Endothelial cell of umbilical vein (primary cell): ENCODE results near the gene COLQ. TPM values are rescaled to one million over a fixed set of nuclear protein-coding genes. Genes with fewer than 3 reads are reported as not detected.

Experiments
- BruUV-seq: library from RNA; stranded (reverse); fragments of 400-500 nt; replicated peaks from 2 replicates; lab custom pipeline; 2021; lab: Mats Ljungman, UMichigan
- CTCF ChIA-PET: fragments of 300-600, 350-600 bp; sonication (Branson Sonifier 250); formaldehyde crosslinking; loops from one replicate; lab custom pipeline; 2021; ENCODE audit warnings: antibody characterized with exemption, inconsistent platforms; lab: Charles Lee
- POLR2A ChIA-PET: fragments of 300-600, 350-600 bp; sonication (Branson Sonifier 250); formaldehyde crosslinking; loops from one replicate; lab custom pipeline; 2021; ENCODE audit warnings: antibody characterized with exemption, inconsistent platforms; lab: Charles Lee
- DNase-seq: peaks from one replicate; pipeline ENCODE4 v3.0.0-alpha.2; 2011; ENCODE audit warnings: low read depth, low spot score
- FAIRE-seq: peaks from 2 replicates; lab custom pipeline; 2011; peaks lifted over from hg19 to GRCh38; lab: Jason Lieb, UNC
- H2AFZ ChIP-seq: 2 replicates; pipeline ENCODE4 v1.6.0; 2012; ENCODE audit warnings: low read depth, low read length, control low read depth, inconsistent platforms
- H3K27ac ChIP-seq: 2 replicates; pipeline ENCODE4 v1.5.1; 2011; ENCODE audit warnings: low read depth, mild to moderate bottlenecking, control low read depth, low read length, moderate library complexity; ENCODE audit not compliant: insufficient read depth
- H3K27me3 ChIP-seq, 2 experiments: 2 replicates each; pipeline versions ENCODE4 v1.6.0 to v1.6.1; 2011; ENCODE audit warnings: low read length in 2 of 2, mixed read lengths in 1 of 2; ENCODE audit not compliant: control insufficient read depth in 2 of 2, insufficient read depth in 2 of 2
- H3K36me3 ChIP-seq, 2 experiments: 2 replicates in 1 of 2; 3 replicates in 1 of 2; pipeline ENCODE4 v1.5.1; 2011; ENCODE audit warnings: low read length in 2 of 2, mild to moderate bottlenecking in 1 of 2, moderate library complexity in 1 of 2; ENCODE audit not compliant: control insufficient read depth in 2 of 2, insufficient read depth in 2 of 2; ENCODE audit errors: extremely low read depth in 1 of 2
- H3K4me1 ChIP-seq: 3 replicates; pipeline ENCODE4 v1.5.1; 2011; ENCODE audit warnings: mild to moderate bottlenecking, low read length; ENCODE audit not compliant: control insufficient read depth, insufficient read depth; ENCODE audit errors: extremely low read depth
- H3K4me2 ChIP-seq: 2 replicates; pipeline ENCODE4 v1.6.1; 2011; ENCODE audit warnings: low read length, control low read depth, mixed read lengths; ENCODE audit not compliant: insufficient read depth
- H3K4me3 ChIP-seq, 3 experiments: fragments of 200-600 bp in 1 of 3; sonication (generic), shearing (Covaris generic) in 1 of 3; replicated peaks in 1 of 3; 2 replicates each; pipeline ENCODE4 v1.5.1; 2011 to 2016; ENCODE audit warnings: control low read depth in 3 of 3, low read length in 3 of 3, mild to moderate bottlenecking in 2 of 3, inconsistent platforms in 1 of 3, low read depth in 1 of 3, moderate library complexity in 1 of 3; ENCODE audit not compliant: insufficient read depth in 1 of 3
- H3K79me2 ChIP-seq: 2 replicates; pipeline ENCODE4 v1.6.0; 2012; ENCODE audit warnings: low read length, inconsistent platforms; ENCODE audit not compliant: control insufficient read depth, insufficient read depth
- H3K9ac ChIP-seq: replicated peaks from 2 replicates; pipeline ENCODE3; 2011; ENCODE audit warnings: low read length, control low read depth; ENCODE audit not compliant: insufficient read depth; ENCODE audit errors: extremely low read depth
- H3K9me1 ChIP-seq: replicated peaks from 3 replicates; pipeline ENCODE4 v1.6.0; 2011; ENCODE audit warnings: mild to moderate bottlenecking, low read length; ENCODE audit not compliant: control insufficient read depth, insufficient read depth; ENCODE audit errors: extremely low read depth
- H3K9me3 ChIP-seq: replicated peaks from 2 replicates; pipeline ENCODE4 v1.5.1; 2012; ENCODE audit warnings: low read length, inconsistent platforms; ENCODE audit not compliant: control insufficient read depth, insufficient read depth
- H4K20me1 ChIP-seq: replicated peaks from 2 replicates; pipeline ENCODE3; 2011; ENCODE audit warnings: mild to moderate bottlenecking, low read length; ENCODE audit not compliant: control insufficient read depth, insufficient read depth; ENCODE audit errors: extremely low read depth
- EZH2 ChIP-seq: IDR thresholded peaks from 2 replicates; pipeline ENCODE4 v1.6.1; 2012; ENCODE audit warnings: borderline replicate concordance, low read depth, mild to moderate bottlenecking, moderate library complexity, low read length, inconsistent platforms; ENCODE audit not compliant: severe bottlenecking
- FOS ChIP-seq: IDR thresholded peaks from 2 replicates; pipeline ENCODE4 v1.6.1; 2011; ENCODE audit warnings: mild to moderate bottlenecking, low read length, moderate library complexity, borderline replicate concordance; ENCODE audit not compliant: insufficient read depth
- GATA2 ChIP-seq: IDR thresholded peaks from 2 replicates; pipeline ENCODE4 v1.7.0; 2011; ENCODE audit warnings: low read depth, mild to moderate bottlenecking, moderate library complexity, mixed read lengths, low read length; ENCODE audit not compliant: insufficient read length, insufficient read depth
- JUN ChIP-seq: IDR thresholded peaks from 2 replicates; pipeline ENCODE4 v1.6.1; 2011; ENCODE audit warnings: borderline replicate concordance, low read depth; ENCODE audit not compliant: insufficient read length, insufficient read depth
- MYC ChIP-seq: IDR thresholded peaks from one replicate; pipeline ENCODE4 v1.6.1; 2011; ENCODE audit warnings: mild to moderate bottlenecking, low read depth, low read length
- POLR2AphosphoS5 ChIP-seq: IDR thresholded peaks from 2 replicates; pipeline ENCODE4 v1.6.1; 2012; ENCODE audit warnings: low read depth, mild to moderate bottlenecking, control low read depth, low read length, moderate library complexity; ENCODE audit not compliant: insufficient read depth
- dilution Hi-C: fragments of 300-500 bp; cut with MboI; formaldehyde crosslinking; loops from one replicate; pipeline ENCODE4 v1.15.0; 2019; ENCODE audit warnings: low sequenced_read_pairs; ENCODE audit not compliant: extremely low pct_ligation_motif_present
- intact Hi-C: fragments of 100-400 bp; cut with micrococcal nuclease; formaldehyde crosslinking; loops from one replicate; pipeline ENCODE4 v1.10.0; 2022
- polyA plus RNA-seq, 4 experiments: library from polyadenylated mRNA; depleted of rRNA in 3 of 4; stranded (reverse) in 3 of 4; unstranded in 1 of 4; fragments of >200 nt; gene quantifications; 2 replicates each; pipeline versions ENCODE4 v1.2.1 to v1.2.3, GENCODE V29; 2011 to 2012; ENCODE audit warnings: missing spikeins in 1 of 4
- total RNA-seq: library from RNA; stranded (reverse); gene quantifications from 2 replicates; pipeline ENCODE4 v1.2.3, GENCODE V29; 2021
- TF ChIP-seq, protein P1 (sequence below), 2 donors: IDR thresholded peaks; 1 replicate in 1 of 2; 2 replicates in 1 of 2; pipeline ENCODE4 v1.5.1; 2011; ENCODE audit warnings: low read length in 2 of 2, mild to moderate bottlenecking in 2 of 2, moderate library complexity in 2 of 2, control low read depth in 1 of 2, inconsistent platforms in 1 of 2, low read depth in 1 of 2; ENCODE audit not compliant: insufficient read depth in 1 of 2; ENCODE audit errors: extremely low read depth in 1 of 2
- TF ChIP-seq, protein P2 (sequence below): IDR thresholded peaks from 2 replicates; pipeline ENCODE4 v1.6.1; 2011; ENCODE audit not compliant: insufficient read depth, insufficient read length

The COLQ gene
- total and polyA plus RNA-seq, 2 donors (not counting 3 experiments of a cell fraction or from before 2014, with no cell fraction given) = 2.0 to 2.3 TPM

GRCh38 chr3:15493436-15493835 is 28.1 kb downstream of the COLQ start:
- dilution Hi-C loops = no loop called here
- intact Hi-C loops = no loop called here
- Histone ChIP-seq H3K36me3 (no peaks in the 10 kb centered on the region), H3K4me3 (no peak overlapping the region), H3K9me1 (no peaks in the 10 kb centered on the region), H2AFZ (no peak overlapping the region), H3K79me2 (no peaks in the 10 kb centered on the region), H3K27ac (no peak overlapping the region), H3K9ac (no peak overlapping the region), H3K27me3 (peaks cover 3 to 5% of the 10 kb centered on the region in 2 experiments), H3K4me2 (no peak overlapping the region), H3K9me3 (no peaks in the 10 kb centered on the region), H3K4me1 (no peaks in the 10 kb centered on the region), H4K20me1 (no peaks in the 10 kb centered on the region)
- DNase-seq (no peak), FAIRE-seq (no peak)
- POLR2A ChIA-PET = no interaction called here
- no TSS peak for BruUV-seq
- TF ChIP-seq, protein P1, sequence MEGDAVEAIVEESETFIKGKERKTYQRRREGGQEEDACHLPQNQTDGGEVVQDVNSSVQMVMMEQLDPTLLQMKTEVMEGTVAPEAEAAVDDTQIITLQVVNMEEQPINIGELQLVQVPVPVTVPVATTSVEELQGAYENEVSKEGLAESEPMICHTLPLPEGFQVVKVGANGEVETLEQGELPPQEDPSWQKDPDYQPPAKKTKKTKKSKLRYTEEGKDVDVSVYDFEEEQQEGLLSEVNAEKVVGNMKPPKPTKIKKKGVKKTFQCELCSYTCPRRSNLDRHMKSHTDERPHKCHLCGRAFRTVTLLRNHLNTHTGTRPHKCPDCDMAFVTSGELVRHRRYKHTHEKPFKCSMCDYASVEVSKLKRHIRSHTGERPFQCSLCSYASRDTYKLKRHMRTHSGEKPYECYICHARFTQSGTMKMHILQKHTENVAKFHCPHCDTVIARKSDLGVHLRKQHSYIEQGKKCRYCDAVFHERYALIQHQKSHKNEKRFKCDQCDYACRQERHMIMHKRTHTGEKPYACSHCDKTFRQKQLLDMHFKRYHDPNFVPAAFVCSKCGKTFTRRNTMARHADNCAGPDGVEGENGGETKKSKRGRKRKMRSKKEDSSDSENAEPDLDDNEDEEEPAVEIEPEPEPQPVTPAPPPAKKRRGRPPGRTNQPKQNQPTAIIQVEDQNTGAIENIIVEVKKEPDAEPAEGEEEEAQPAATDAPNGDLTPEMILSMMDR (IDR thresholded peaks at IDR 0.05; ENCODE audit: extremely low read depth in 1 of 2, insufficient read depth in 1 of 2, low read depth in 1 of 2, low read length in 2 of 2) = no peak
- TF ChIP-seq POLR2AphosphoS5 = no peak
- TF ChIP-seq JUN = no peak
- no peak for TF ChIP-seq FOS
- TF ChIP-seq, protein P2, sequence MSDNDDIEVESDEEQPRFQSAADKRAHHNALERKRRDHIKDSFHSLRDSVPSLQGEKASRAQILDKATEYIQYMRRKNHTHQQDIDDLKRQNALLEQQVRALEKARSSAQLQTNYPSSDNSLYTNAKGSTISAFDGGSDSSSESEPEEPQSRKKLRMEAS = no peak
- no peak for TF ChIP-seq EZH2
- no peak for TF ChIP-seq MYC
- TF ChIP-seq GATA2 = no peak
- CTCF ChIA-PET = no interaction called here
